Activated gamma-delta T cell treated with Interleukin-2 at 50 U/mL for 16 hours (primary cell): ENCODE measurements around the gene DEAF1.

Source experiments
- DNase-seq: peaks from one replicate; pipeline ENCODE4 v3.0.0-alpha.2; 2020

DEAF1 gene

GRCh38 chr11:611001-611996, 83.7 kb downstream of the DEAF1 start:
- no peak for DNase-seq

GRCh38 chr11:610146-610801, 84.7 kb downstream of the DEAF1 start:
- DNase-seq: no peak

GRCh38 chr11:609341-609811, 85.6 kb downstream of the DEAF1 start:
- no peak for DNase-seq

GRCh38 chr11:608791-609251, 86.2 kb downstream of the DEAF1 start:
- DNase-seq: no peak

- DNase-seq: no peak
Observed at GRCh38 chr11:607971-608659, 86.9 kb downstream of the DEAF1 start.

- DNase-seq: no peak
Observed at GRCh38 chr11:607020-607780, 87.8 kb downstream of the DEAF1 start.

GRCh38 chr11:606245-606644, 88.8 kb downstream of the DEAF1 start:
- no peak for DNase-seq

GRCh38 chr11:605286-606129, 89.5 kb downstream of the DEAF1 start:
- DNase-seq: no peak

GRCh38 chr11:603154-603553, 91.9 kb downstream of the DEAF1 start:
- DNase-seq: no peak

- DNase-seq: no peak
Observed at GRCh38 chr11:601573-602245, 93.3 kb downstream of the DEAF1 start.

GRCh38 chr11:598005-598680, 96.9 kb downstream of the DEAF1 start:
- DNase-seq: no peak

- no peak for DNase-seq
Observed at GRCh38 chr11:597166-597725, 97.8 kb downstream of the DEAF1 start.

- DNase-seq: no peak
Observed at GRCh38 chr11:596374-596773, 98.6 kb downstream of the DEAF1 start.

- DNase-seq: no peak
Observed at GRCh38 chr11:595400-595799, 99.6 kb downstream of the DEAF1 start.
